HG03064 (cell line): ENCODE measurements around the gene PI4K2B.
"Not testable (repeated sequence)": the region's sequence is repeated elsewhere in the genome, so short reads cannot be mapped to it uniquely, and the experiment has no call there.

Experiments
- ATAC-seq: cut with Tn5 transposase; IDR thresholded peaks from one replicate; pipeline ENCODE4 v1.9.1; 2021; ENCODE audit warnings: low read depth; ENCODE audit not compliant: unreplicated experiment

PI4K2B gene

GRCh38 chr4:25240754-25241210 is 6.9 kb downstream of the PI4K2B start:
- ATAC-seq: not testable (repeated sequence)

- not testable (repeated sequence) for ATAC-seq
These were observed 8.4 kb downstream of the PI4K2B start for GRCh38 chr4:25242195-25242594.

- no peak for ATAC-seq
These were observed 11.3 kb downstream of the PI4K2B start for GRCh38 chr4:25245181-25245580.

GRCh38 chr4:25246680-25247611 is 13.1 kb downstream of the PI4K2B start:
- ATAC-seq: no peak

- ATAC-seq: not testable (repeated sequence)
These were observed 15.0 kb downstream of the PI4K2B start for GRCh38 chr4:25248875-25249274.

GRCh38 chr4:25249494-25249893 is 15.7 kb downstream of the PI4K2B start:
- not testable (repeated sequence) for ATAC-seq

- no peak for ATAC-seq
These were observed 18.6 kb downstream of the PI4K2B start for GRCh38 chr4:25252230-25253070.

GRCh38 chr4:25253071-25253445 is 19.2 kb downstream of the PI4K2B start:
- ATAC-seq: no peak

- not testable (repeated sequence) for ATAC-seq
These were observed 20.0 kb downstream of the PI4K2B start for GRCh38 chr4:25253786-25254185.

- no peak for ATAC-seq
These were observed 25.2 kb downstream of the PI4K2B start for GRCh38 chr4:25258980-25259578.

- no peak for ATAC-seq
These were observed 38.0 kb downstream of the PI4K2B start for GRCh38 chr4:25271866-25272265.

GRCh38 chr4:25280210-25280609 is 46.4 kb downstream of the PI4K2B start:
- no peak for ATAC-seq

GRCh38 chr4:25283948-25284347 is 50.1 kb downstream of the PI4K2B start:
- ATAC-seq: no peak

- ATAC-seq: no peak
These were observed 50.6 kb downstream of the PI4K2B start for GRCh38 chr4:25284466-25284865.

- ATAC-seq: no peak
These were observed 56.7 kb downstream of the PI4K2B start for GRCh38 chr4:25290490-25291067.

- no peak for ATAC-seq
These were observed 57.4 kb downstream of the PI4K2B start for GRCh38 chr4:25291158-25291733.

- ATAC-seq: no peak
These were observed 63.9 kb downstream of the PI4K2B start for GRCh38 chr4:25297528-25298242.

- no peak for ATAC-seq
These were observed 65.8 kb downstream of the PI4K2B start for GRCh38 chr4:25299476-25300203.

GRCh38 chr4:25301471-25301870 is 67.6 kb downstream of the PI4K2B start:
- ATAC-seq: no peak
